ENCODE measurements around the gene ALK. TPM values are rescaled to one million over a fixed set of nuclear protein-coding genes. Genes with fewer than 3 reads are reported as not detected.

Gene ALK
- total RNA-seq, 2 experiments from 2014 or later: not detected

GRCh38 chr2:29367986-29368658 is 553.3 kb downstream of the ALK start:
- Mint-ChIP-seq H3K27me3 (peaks cover 64% of the 10 kb centered on the region), H3K9me3 (ENCODE audit: low read depth) (no peaks in the 10 kb centered on the region), H3K4me3 (no peak overlapping the region), H3K36me3 (no peaks in the 10 kb centered on the region), H3K4me1 (no peaks in the 10 kb centered on the region), H3K27ac (no peak overlapping the region)
- no peak for ATAC-seq
- CTCF ChIA-PET: no interaction called here
- no peak for DNase-seq

DNA sequence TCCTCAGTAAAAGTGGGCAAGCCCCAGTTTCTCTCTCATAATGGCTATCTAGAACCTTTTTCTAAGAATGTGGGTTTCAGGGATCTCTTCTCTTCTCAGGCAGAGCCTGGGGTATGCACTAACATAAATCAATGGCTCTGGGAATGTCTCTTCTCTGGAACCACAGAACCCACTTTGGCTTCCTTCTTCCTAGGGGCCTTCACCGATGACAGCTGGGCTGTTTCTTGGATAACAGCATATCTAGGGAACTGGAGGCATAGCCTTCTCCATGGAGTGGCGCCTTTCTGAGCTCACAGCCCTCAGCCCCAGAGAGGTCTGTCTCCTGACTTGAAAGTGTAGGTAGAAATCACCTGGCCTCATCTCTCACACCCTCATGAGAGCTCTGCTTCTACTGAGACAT is 558.3 kb downstream of the ALK start:
- H3K4me1 Mint-ChIP-seq: peaks cover 8% of the 10 kb centered on the region
- ATAC-seq: no peak

GRCh38 chr2:29361231-29361630 is 560.2 kb downstream of the ALK start:
- no peak overlapping the region for H3K27ac Mint-ChIP-seq
- peaks cover 8% of the 10 kb centered on the region for H3K4me1 Mint-ChIP-seq
- no peak overlapping the region for H3K4me3 Mint-ChIP-seq
- ATAC-seq: no peak
- H3K27me3 Mint-ChIP-seq: peaks cover 56% of the 10 kb centered on the region
- H3K36me3 Mint-ChIP-seq: no peaks in the 10 kb centered on the region
- H3K9me3 Mint-ChIP-seq (ENCODE audit: low read depth): no peaks in the 10 kb centered on the region
- DNase-seq: no peak
- CTCF ChIA-PET: no interaction called here

More for the DNA sequence above, 558.3 kb downstream of the ALK start:
- Mint-ChIP-seq H3K4me3 (no peak overlapping the region), H3K36me3 (no peaks in the 10 kb centered on the region), H3K9me3 (ENCODE audit: low read depth) (no peaks in the 10 kb centered on the region), H3K27me3 (peaks cover 62% of the 10 kb centered on the region), H3K27ac (no peak overlapping the region)
- CTCF ChIA-PET: no interaction called here
- DNase-seq: no peak

DNA sequence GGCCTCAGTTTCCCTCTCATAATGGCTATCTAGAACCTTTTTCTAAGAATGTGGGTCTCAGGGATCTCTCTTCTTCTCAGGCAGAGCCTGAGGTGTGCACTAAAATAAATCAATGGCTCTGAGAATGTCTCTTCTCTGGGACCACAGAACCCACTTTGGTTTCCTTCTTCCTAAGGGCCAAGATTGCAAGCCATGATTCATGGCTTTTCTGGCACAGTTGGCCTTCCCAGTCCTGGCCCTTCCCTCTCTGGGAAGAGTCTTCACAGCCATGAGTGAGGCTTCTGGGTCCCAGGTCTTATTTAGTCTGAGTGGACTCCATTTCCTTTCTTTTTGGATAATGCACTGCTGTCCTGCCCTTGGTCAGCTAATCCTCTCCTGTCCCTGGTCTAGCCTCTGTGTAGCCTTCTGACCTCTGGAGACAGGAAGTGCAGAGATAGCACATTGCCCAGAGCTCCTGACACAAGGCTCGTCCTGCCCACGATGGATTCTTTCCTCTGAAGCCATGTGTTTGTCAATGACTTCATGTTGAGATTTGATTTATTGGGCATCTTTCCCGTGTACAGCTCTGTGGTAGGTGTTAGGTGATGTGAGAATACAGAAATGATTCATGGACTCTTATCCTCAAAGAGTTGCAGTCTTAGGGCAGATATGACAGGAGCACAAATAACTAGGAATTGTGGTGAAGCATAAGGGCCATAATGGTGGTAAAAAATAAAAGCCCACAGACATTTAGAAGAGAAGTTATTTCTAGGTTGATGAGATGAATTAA is 561.2 kb downstream of the ALK start:
- DNase-seq (no peak), ATAC-seq (no peak)
- H3K36me3 Mint-ChIP-seq: no peaks in the 10 kb centered on the region
- H3K4me1 Mint-ChIP-seq: peaks cover 8% of the 10 kb centered on the region
- H3K9me3 Mint-ChIP-seq (ENCODE audit: low read depth): no peaks in the 10 kb centered on the region
- peaks cover 46% of the 10 kb centered on the region for H3K27me3 Mint-ChIP-seq
- H3K4me3 Mint-ChIP-seq: no peak overlapping the region
- H3K27ac Mint-ChIP-seq: no peak overlapping the region
- CTCF ChIA-PET: no interaction called here

DNA sequence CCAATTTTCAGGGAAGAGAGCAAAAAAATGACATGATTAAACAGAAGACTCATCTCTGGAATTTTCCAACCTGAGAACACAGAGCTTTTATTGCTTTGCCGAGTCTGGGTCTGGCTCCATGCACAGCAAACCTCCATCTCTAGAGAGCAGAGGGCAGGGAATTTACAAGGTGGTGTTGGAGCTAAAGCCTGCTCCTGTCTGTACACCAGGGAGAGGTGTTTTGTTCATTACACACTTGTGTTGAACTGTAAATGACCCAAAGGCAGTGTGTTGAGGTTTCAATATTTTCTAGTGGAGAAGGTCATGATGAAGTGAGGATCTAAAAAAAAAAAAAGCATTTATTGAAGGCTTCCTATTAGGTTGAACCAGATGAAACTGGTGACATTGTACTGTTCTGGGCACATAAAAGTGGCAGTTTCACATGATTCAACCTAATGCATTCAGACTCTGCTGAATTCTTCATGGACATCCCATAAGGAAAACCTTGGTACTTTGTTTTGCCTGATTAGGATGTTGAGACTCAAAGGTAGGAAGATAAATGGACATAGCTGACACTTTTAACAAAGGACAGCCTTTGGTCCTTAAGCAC is 567.9 kb downstream of the ALK start:
- Mint-ChIP-seq H3K36me3 (no peaks in the 10 kb centered on the region), H3K4me3 (no peak overlapping the region), H3K9me3 (ENCODE audit: low read depth) (no peaks in the 10 kb centered on the region), H3K27ac (no peak overlapping the region), H3K4me1 (no peaks in the 10 kb centered on the region), H3K27me3 (peaks cover 19% of the 10 kb centered on the region)
- no peak for DNase-seq
- CTCF ChIA-PET: interaction anchor here (2.3 kb wide), 1 partner anchor 44 kb away, joined by 6 read pairs; no protein-coding TSS in a partner anchor
- no peak for ATAC-seq

GRCh38 chr2:29351916-29352591 is 569.3 kb downstream of the ALK start:
- H3K4me3 Mint-ChIP-seq: no peak overlapping the region
- peaks cover 17% of the 10 kb centered on the region for H3K27me3 Mint-ChIP-seq
- no peak overlapping the region for H3K27ac Mint-ChIP-seq
- no peaks in the 10 kb centered on the region for H3K36me3 Mint-ChIP-seq
- no peak for ATAC-seq
- CTCF ChIA-PET: no interaction called here
- H3K9me3 Mint-ChIP-seq (ENCODE audit: low read depth): no peaks in the 10 kb centered on the region
- no peak for DNase-seq
- H3K4me1 Mint-ChIP-seq: no peaks in the 10 kb centered on the region

DNA sequence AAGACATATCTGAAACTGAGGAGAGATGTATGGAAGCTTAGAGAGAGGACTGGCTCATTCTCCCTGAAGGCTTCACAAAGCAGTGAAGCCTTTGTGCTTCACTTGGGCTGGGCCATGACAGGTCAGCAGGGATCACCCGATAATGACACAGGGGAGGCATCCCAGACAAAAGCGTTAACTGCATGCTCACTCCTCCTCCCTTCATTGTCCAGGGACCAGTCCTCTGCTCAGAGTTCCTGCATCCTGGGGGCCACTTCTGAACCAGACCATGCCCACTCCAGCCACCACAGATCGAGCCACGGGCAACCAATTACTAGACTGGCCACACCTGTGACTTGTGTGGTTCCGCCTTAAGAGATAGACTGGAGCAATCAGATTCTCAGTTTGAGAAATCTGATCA is 570.1 kb downstream of the ALK start:
- H3K27me3 Mint-ChIP-seq: peaks cover 24% of the 10 kb centered on the region
- CTCF ChIA-PET: interaction anchor here (1.1 kb wide), 1 partner anchor 36 kb away, joined by 3 read pairs; no protein-coding TSS in a partner anchor
- H3K9me3 Mint-ChIP-seq (ENCODE audit: low read depth): no peaks in the 10 kb centered on the region
- H3K27ac Mint-ChIP-seq: no peak overlapping the region
- no peaks in the 10 kb centered on the region for H3K4me1 Mint-ChIP-seq
- DNase-seq: no peak
- no peaks in the 10 kb centered on the region for H3K36me3 Mint-ChIP-seq
- no peak overlapping the region for H3K4me3 Mint-ChIP-seq
- ATAC-seq: no peak

GRCh38 chr2:29349316-29350030 is 571.9 kb downstream of the ALK start:
- Mint-ChIP-seq H3K9me3 (ENCODE audit: low read depth) (no peaks in the 10 kb centered on the region), H3K36me3 (no peaks in the 10 kb centered on the region), H3K27me3 (peaks cover 33% of the 10 kb centered on the region), H3K4me3 (no peak overlapping the region), H3K4me1 (no peaks in the 10 kb centered on the region), H3K27ac (no peak overlapping the region)
- CTCF ChIA-PET: interaction anchor here (0.9 kb wide), 1 partner anchor 41 kb away, joined by 4 read pairs; no protein-coding TSS in a partner anchor
- ATAC-seq: no peak
- no peak for DNase-seq

DNA sequence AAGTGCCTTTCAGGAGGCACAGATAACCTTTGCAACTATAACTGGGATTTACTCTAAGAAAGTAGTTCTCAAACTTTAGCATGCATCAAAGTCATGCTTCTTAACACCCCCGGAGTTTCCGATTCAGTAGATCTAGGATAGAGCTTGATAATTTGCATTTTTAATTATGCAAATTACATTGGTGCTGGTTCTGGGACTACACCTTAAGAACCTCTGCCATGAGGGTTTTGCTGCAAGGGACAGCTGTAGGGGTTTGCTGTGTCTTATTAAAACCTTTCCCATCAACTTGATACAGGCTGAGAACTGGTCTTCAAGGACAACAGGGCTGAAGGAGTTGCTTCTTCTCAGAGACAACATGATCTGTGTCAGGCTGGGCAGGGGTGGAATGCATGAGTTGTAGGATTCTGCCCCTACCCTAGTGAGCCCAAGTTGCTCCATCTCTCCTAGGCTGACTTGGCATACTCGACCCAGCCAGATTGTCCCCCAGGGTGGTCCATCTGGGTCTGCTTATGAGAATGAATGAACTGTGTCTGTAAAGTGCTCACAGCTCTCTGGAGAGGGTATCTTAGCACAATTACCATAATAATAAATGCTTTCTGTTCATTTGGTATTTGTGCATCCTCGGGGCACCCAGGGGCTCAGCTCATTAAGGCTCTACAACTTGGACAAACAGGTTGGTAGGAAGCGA is 573.5 kb downstream of the ALK start:
- peaks cover 37% of the 10 kb centered on the region for H3K27me3 Mint-ChIP-seq
- ATAC-seq (no peak), DNase-seq (no peak)
- no peaks in the 10 kb centered on the region for H3K9me3 Mint-ChIP-seq (ENCODE audit: low read depth)
- no peaks in the 10 kb centered on the region for H3K36me3 Mint-ChIP-seq
- H3K27ac Mint-ChIP-seq: no peak overlapping the region
- H3K4me3 Mint-ChIP-seq: no peak overlapping the region
- CTCF ChIA-PET: interaction anchor here (1.7 kb wide), 1 partner anchor 19 kb away, joined by 5 read pairs; no protein-coding TSS in a partner anchor
- no peaks in the 10 kb centered on the region for H3K4me1 Mint-ChIP-seq

DNA sequence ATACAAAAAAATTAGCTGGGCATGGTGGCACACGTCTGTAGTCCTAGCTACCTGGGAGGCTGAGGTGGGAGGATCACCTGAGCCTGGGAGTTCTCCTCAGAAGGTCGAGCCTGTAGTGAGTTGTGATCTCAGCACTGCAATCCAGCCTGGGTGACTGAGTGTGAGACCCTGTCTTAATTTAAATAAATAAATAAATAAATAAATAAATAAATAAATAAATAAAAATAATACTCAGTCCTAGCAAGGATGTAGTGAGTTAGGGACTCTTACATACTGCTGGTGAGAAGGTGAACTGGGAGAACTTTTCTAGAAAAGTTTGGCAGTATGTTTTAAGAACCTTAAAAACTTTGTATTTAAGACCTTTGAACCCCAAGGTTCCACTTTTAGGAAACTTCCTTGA is 576.1 kb downstream of the ALK start:
- CTCF ChIA-PET: interaction anchor here (3.2 kb wide), 1 partner anchor 36 kb away, joined by 20 read pairs; no protein-coding TSS in a partner anchor
- Mint-ChIP-seq H3K4me1 (no peaks in the 10 kb centered on the region), H3K9me3 (ENCODE audit: low read depth) (no peaks in the 10 kb centered on the region), H3K27ac (no peak overlapping the region), H3K36me3 (no peaks in the 10 kb centered on the region), H3K27me3 (peaks cover 43% of the 10 kb centered on the region), H3K4me3 (no peak overlapping the region)
- DNase-seq: no peak
- ATAC-seq: no peak

DNA sequence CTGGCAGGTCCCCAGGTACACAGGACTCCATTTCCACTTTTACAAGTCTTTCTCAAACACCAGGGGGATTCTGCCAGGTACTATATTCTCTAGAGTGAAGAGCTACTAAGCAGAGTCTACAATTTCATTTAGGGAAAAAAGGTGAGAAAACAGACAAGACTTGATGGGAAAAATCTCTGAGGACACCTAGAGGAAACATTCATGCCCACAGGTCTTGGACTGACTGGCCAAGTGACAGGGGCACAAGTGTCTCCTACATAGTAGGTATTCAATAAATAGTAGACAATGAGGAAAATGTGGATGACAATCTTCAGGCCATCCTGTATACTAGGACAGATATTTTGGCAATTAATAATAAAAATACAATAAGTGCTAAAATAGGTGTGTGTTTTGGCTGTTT is 577.6 kb downstream of the ALK start:
- CTCF ChIA-PET: interaction anchor here (3.2 kb wide), 1 partner anchor 35 kb away, joined by 20 read pairs; no protein-coding TSS in a partner anchor
- Mint-ChIP-seq H3K36me3 (no peaks in the 10 kb centered on the region), H3K4me1 (no peaks in the 10 kb centered on the region), H3K4me3 (no peak overlapping the region), H3K27ac (no peak overlapping the region), H3K9me3 (ENCODE audit: low read depth) (no peaks in the 10 kb centered on the region), H3K27me3 (peaks cover 43% of the 10 kb centered on the region)
- DNase-seq: no peak
- ATAC-seq: no peak

Measured in activated CD8-positive, alpha-beta memory T cell treated with anti-CD3 and anti-CD28 coated beads, Interleukin-2, amount 10 ng/mL, durations not matched to agents 7 days and 5 days (primary cell).